Erythroblast (primary cell): ENCODE measurements around the gene FGD4.

Source experiments
- DNase-seq, 2 experiments: peaks; one replicate each; lab custom pipeline; 2025; lab: John Stamatoyannopoulos, UW
- GATA1 ChIP-seq: IDR thresholded peaks from 2 replicates; pipeline ENCODE4 v1.6.1; 2011; ENCODE audit warnings: low read depth, mild to moderate bottlenecking, control low read depth, low read length, moderate library complexity
- POLR2A ChIP-seq: IDR thresholded peaks from 2 replicates; pipeline ENCODE4 v1.6.1; 2011; ENCODE audit warnings: mild to moderate bottlenecking, low read length

Gene FGD4

GRCh38 chr12:32435921-32436705, 36.8 kb downstream of the FGD4 start:
- no peak for DNase-seq
- TF ChIP-seq POLR2A, result no peak
- no peak for TF ChIP-seq GATA1

GRCh38 chr12:32437095-32437515, 37.7 kb downstream of the FGD4 start:
- TF ChIP-seq POLR2A (no peak), GATA1 (no peak)
- DNase-seq, result no peak

GRCh38 chr12:32440120-32440865, 40.9 kb downstream of the FGD4 start:
- TF ChIP-seq POLR2A, result no peak
- TF ChIP-seq GATA1, result no peak
- no peak for DNase-seq

GRCh38 chr12:32443491-32443890, 44.1 kb downstream of the FGD4 start:
- no peak for TF ChIP-seq GATA1
- TF ChIP-seq POLR2A, result no peak
- DNase-seq, result no peak

GRCh38 chr12:32444895-32445294, 45.5 kb downstream of the FGD4 start:
- TF ChIP-seq GATA1 (no peak), POLR2A (no peak)
- DNase-seq, result no peak

DNA sequence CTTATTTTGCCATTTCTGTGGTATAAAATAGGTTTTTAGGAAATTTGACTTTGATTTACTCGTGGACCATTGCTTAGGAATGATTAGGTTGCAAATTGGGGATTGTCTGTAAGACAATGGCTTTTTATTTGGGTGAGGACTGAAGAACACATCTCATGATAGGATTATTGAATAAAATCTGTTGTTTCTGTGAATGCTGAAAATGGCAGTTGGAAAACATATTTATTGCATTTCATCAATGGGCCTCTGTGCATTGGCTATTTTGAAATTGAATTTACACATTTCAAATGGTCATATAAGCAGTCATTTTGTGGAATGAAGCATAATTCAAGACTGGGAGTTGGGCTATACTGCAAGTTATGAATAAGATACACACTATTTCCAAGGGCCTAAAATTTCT, 46.0 kb downstream of the FGD4 start:
- no peak for TF ChIP-seq POLR2A
- TF ChIP-seq GATA1, result no peak
- DNase-seq, result no peak

DNA sequence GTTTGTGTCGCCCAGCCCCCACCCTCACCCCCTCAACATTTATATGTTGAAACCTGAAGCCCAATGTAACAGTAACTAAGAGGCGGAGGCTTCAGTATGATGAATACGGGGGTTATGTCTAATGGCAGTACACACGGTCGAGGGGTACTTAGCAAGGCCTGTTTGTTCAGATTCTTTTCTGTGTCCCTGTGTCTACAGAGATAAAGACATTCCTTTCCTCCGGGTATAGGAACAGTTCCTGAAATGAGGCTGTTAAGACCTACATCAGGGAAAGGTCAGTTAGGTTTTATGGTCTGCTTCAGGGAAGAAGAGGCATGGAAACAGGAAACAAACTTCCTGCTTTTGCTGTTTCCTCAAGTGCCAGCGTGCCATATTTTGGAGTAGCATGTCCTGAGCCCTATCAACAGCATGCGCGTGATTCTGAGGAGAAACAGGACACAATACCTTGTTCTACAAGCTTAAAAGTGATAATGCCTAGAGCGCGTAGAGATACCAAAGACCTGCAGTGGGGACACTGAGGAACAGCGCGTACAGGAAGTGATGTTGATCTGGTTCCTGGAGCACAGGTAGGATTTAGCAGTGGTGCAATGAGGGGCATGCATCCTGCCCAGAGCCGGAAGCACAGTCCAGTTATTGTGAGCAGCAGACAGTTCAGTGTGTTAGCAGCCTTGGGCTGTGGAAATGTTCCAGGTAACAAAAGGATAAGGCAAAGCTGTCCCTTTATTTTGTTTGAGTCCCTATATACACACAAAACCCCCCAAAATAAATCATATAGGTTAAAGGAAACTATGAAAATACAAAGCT, 47.2 kb downstream of the FGD4 start:
- TF ChIP-seq GATA1, result no peak
- no peak for TF ChIP-seq POLR2A
- DNase-seq, result no peak

GRCh38 chr12:32448586-32448985, 49.2 kb downstream of the FGD4 start:
- TF ChIP-seq POLR2A, result no peak
- no peak for TF ChIP-seq GATA1

GRCh38 chr12:32450363-32450762, 51.0 kb downstream of the FGD4 start:
- no peak for DNase-seq
- TF ChIP-seq GATA1 (no peak), POLR2A (no peak)

More at GRCh38 chr12:32448586-32448985, 49.2 kb downstream of the FGD4 start:
- no peak for DNase-seq

DNA sequence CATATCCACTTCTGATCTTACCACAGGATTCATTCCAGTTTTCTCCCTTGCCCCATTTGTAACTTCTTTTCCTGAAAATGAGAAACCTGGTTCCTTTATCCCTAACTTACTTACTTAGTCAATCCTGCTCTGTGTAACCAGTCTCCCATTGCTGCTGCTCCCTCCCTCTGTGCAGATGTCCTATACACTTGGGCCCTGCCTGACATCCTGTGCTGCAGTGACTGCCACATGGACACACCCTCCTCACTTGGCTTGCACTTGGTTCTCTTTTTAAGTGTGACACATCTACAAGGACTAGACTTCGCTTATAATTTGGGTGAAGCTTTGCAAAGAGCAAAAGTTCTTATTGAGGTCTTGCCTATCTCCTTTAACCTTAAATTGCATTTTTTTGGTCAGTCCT, 51.4 kb downstream of the FGD4 start:
- no peak for DNase-seq
- TF ChIP-seq POLR2A, result no peak
- no peak for TF ChIP-seq GATA1

GRCh38 chr12:32451816-32452215, 52.5 kb downstream of the FGD4 start:
- TF ChIP-seq POLR2A, result no peak
- no peak for TF ChIP-seq GATA1

GRCh38 chr12:32454075-32454474, 54.7 kb downstream of the FGD4 start:
- TF ChIP-seq GATA1 (no peak), POLR2A (no peak)
- no peak for DNase-seq

More at GRCh38 chr12:32451816-32452215, 52.5 kb downstream of the FGD4 start:
- DNase-seq, result no peak

GRCh38 chr12:32454866-32455265, 55.5 kb downstream of the FGD4 start:
- TF ChIP-seq POLR2A (no peak), GATA1 (no peak)

More at GRCh38 chr12:32454866-32455265, 55.5 kb downstream of the FGD4 start:
- no peak for DNase-seq
